ENCODE data around the gene PRM1. TPM values are rescaled to one million over a fixed set of nuclear protein-coding genes. Genes with fewer than 3 reads are reported as not detected.

The PRM1 gene
- total RNA-seq, 5 donors from 2014 or later (not counting 1 experiment from before 2014, with no cell fraction given), result not detected

- no peaks in the 10 kb centered on the region for H3K36me3 ChIP-seq (ENCODE audit: control insufficient read depth in 2 of 2, extremely low read depth in 1 of 2, insufficient read depth in 1 of 2, low read length in 1 of 2)
- Mint-ChIP-seq H3K9me3 (no peaks in the 10 kb centered on the region), H3K27me3 (no peaks in the 10 kb centered on the region), H3K4me1 (peaks cover 19 to 28% (median 26%) of the 10 kb centered on the region in 3 donors), H3K4me3 (no peak overlapping the region), H3K27ac (no peak overlapping the region), H3K36me3 (no peaks in the 10 kb centered on the region)
- ATAC-seq (replicated peaks in 1 of 4) (no peak), DNase-seq (no peak)
- H3K4me3 ChIP-seq (ENCODE audit: control insufficient read depth in 1 of 2, extremely low read depth in 1 of 2, low read length in 1 of 2), result no peak overlapping the region
- ChIA-PET CTCF (no interaction called here), POLR2A (no interaction called here)
- H3K27me3 ChIP-seq (replicated peaks in 1 of 2; ENCODE audit: control insufficient read depth in 2 of 2, extremely low read depth in 1 of 2, insufficient read depth in 2 of 2, low read length in 1 of 2), result peaks cover 0 to 13% of the 10 kb centered on the region in 2 experiments
- no peaks in the 10 kb centered on the region for H3K9me3 ChIP-seq
- 89% methylated on average over 2 of the region's 3 CpGs for WGBS (ENCODE audit: insufficient coverage)
- H3K27ac ChIP-seq (ENCODE audit: low read length), result no peak overlapping the region
- peaks cover 0 to 15% of the 10 kb centered on the region in 2 experiments for H3K4me1 ChIP-seq (ENCODE audit: control insufficient read depth in 1 of 2, extremely low read depth in 1 of 2, insufficient read depth in 2 of 2, low read length in 2 of 2)
These were observed 41.7 kb upstream of the PRM1 start for GRCh38 chr16:11322823-11323222.

DNA sequence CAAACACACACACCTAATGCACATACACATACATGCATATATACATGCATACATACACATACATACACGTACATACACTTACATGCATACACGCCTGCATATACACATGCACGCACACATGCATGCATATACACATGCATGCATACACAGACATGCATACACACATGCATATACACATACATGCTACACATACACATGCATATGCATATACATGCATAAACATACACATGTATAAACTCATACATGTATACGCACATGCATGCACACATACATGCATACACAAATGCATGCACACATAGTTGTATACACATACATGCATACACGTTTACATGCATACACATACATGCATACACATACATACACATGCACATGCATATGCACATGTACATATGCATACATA is 40.5 kb upstream of the PRM1 start:
- Histone ChIP-seq H3K9me3 (no peaks in the 10 kb centered on the region), H3K36me3 (ENCODE audit: control insufficient read depth in 2 of 2, extremely low read depth in 1 of 2, insufficient read depth in 1 of 2, low read length in 1 of 2) (no peaks in the 10 kb centered on the region), H3K27ac (ENCODE audit: low read length) (no peak overlapping the region), H3K27me3 (replicated peaks in 1 of 2; ENCODE audit: control insufficient read depth in 2 of 2, extremely low read depth in 1 of 2, insufficient read depth in 2 of 2, low read length in 1 of 2) (peaks cover 0 to 2% of the 10 kb centered on the region in 2 experiments), H3K4me1 (ENCODE audit: control insufficient read depth in 1 of 2, extremely low read depth in 1 of 2, insufficient read depth in 2 of 2, low read length in 2 of 2) (peaks cover 0 to 5% of the 10 kb centered on the region in 2 experiments), H3K4me3 (ENCODE audit: control insufficient read depth in 1 of 2, extremely low read depth in 1 of 2, low read length in 1 of 2) (no peak overlapping the region)
- ChIA-PET POLR2A (no interaction called here), CTCF (no interaction called here)
- DNase-seq, result no peak
- H3K9me3 Mint-ChIP-seq, result no peaks in the 10 kb centered on the region
- no peaks in the 10 kb centered on the region for H3K27me3 Mint-ChIP-seq
- ATAC-seq (replicated peaks in 1 of 4), result no peak
- no peak overlapping the region for H3K4me3 Mint-ChIP-seq
- H3K36me3 Mint-ChIP-seq, result no peaks in the 10 kb centered on the region
- 90% methylated on average over 5 of the region's 5 CpGs for WGBS (ENCODE audit: insufficient coverage)
- H3K4me1 Mint-ChIP-seq, result peaks cover 7 to 17% (median 14%) of the 10 kb centered on the region in 3 donors
- no peak overlapping the region for H3K27ac Mint-ChIP-seq

GRCh38 chr16:11320170-11320569 is 39.0 kb upstream of the PRM1 start:
- 85% methylated on average over 9 of the region's 10 CpGs for WGBS (ENCODE audit: insufficient coverage)
- POLR2A ChIA-PET, result no interaction called here
- CTCF ChIA-PET, result interaction anchor here in 1 of 2 donors (0.7 kb wide), 1 partner anchor 50 kb away, joined by 4 read pairs; no protein-coding TSS in a partner anchor

DNA sequence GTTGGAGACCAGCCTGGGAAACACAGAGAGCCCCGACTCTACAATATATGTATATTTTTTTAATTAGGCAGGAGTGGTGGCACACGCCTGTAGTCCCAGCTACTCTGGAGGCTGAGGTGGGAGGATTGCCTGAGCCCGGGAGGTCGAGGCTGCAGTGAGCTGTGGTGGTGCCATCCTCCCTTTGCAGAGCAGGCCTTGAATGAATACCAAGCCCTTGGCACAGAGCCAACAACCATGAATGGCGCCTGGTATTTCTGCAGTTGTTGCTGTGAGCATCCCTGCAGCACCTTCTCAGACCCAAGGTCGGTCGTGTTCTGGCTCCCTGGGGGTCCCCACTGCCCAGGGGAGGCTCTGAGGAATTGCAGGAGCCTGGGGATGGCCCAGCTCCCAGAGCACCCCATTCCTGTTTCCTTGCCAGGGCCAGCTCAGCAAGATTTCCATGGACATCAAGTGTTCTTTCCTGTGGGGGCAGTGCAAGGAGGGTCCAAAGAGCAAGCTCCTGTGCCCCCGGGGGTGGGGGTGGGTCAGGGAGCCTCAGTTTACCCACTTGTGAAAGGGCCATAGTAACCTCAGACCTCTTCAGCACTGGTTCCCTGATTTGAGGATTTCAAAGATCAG is 38.5 kb upstream of the PRM1 start:
- POLR2A ChIA-PET, result interaction anchor here in 1 of 2 donors (0.6 kb wide), 1 partner anchor 279 kb away, joined by 3 read pairs; no protein-coding TSS in a partner anchor
- H3K4me1 ChIP-seq (ENCODE audit: control insufficient read depth in 1 of 2, extremely low read depth in 1 of 2, insufficient read depth in 2 of 2, low read length in 2 of 2), result no peaks in the 10 kb centered on the region
- no peaks in the 10 kb centered on the region for H3K27me3 Mint-ChIP-seq

More at GRCh38 chr16:11320170-11320569, 39.0 kb upstream of the PRM1 start:
- no peaks in the 10 kb centered on the region for H3K27me3 ChIP-seq (replicated peaks in 1 of 2; ENCODE audit: control insufficient read depth in 2 of 2, extremely low read depth in 1 of 2, insufficient read depth in 2 of 2, low read length in 1 of 2)
- no peak overlapping the region for H3K4me3 Mint-ChIP-seq
- no peak overlapping the region for H3K27ac ChIP-seq (ENCODE audit: low read length)
- no peaks in the 10 kb centered on the region for H3K9me3 ChIP-seq
- no peak for DNase-seq
- ATAC-seq (replicated peaks in 1 of 4), result no peak
- no peak overlapping the region for H3K4me3 ChIP-seq (ENCODE audit: control insufficient read depth in 1 of 2, extremely low read depth in 1 of 2, low read length in 1 of 2)
- no peaks in the 10 kb centered on the region for H3K36me3 Mint-ChIP-seq
- no peaks in the 10 kb centered on the region for H3K27me3 Mint-ChIP-seq
- no peaks in the 10 kb centered on the region for H3K4me1 ChIP-seq (ENCODE audit: control insufficient read depth in 1 of 2, extremely low read depth in 1 of 2, insufficient read depth in 2 of 2, low read length in 2 of 2)
- H3K4me1 Mint-ChIP-seq, result peaks cover 4 to 7% (median 6%) of the 10 kb centered on the region in 3 donors
- H3K27ac Mint-ChIP-seq, result no peak overlapping the region
- H3K36me3 ChIP-seq (ENCODE audit: control insufficient read depth in 2 of 2, extremely low read depth in 1 of 2, insufficient read depth in 1 of 2, low read length in 1 of 2), result no peaks in the 10 kb centered on the region
- H3K9me3 Mint-ChIP-seq, result no peaks in the 10 kb centered on the region

DNA sequence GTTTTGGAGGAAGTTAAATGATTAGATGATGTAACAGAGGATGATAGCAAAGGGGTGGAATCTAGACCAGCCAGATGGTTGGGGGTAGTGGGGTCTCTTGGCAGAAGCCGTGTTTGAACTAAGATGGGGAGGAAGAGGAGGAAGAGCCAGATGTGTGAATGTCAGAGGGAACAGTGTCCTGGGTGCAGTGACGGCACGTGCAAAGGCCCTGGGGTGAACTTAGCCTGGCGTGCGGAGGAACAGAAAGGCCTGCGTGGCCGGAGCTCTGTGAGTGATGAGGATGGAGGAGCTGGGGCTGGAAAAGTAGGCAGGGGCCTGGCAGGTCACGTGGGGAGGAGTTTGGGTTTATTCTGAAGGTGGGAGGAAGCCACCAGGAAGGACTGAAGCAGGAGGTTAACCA is 37.7 kb upstream of the PRM1 start:
- CTCF ChIA-PET, result no interaction called here
- POLR2A ChIA-PET, result no interaction called here

More for the DNA sequence above, 38.5 kb upstream of the PRM1 start:
- Mint-ChIP-seq H3K4me1 (peaks cover 0 to 2% (median 1%) of the 10 kb centered on the region in 3 donors), H3K4me3 (no peak overlapping the region), H3K27ac (no peak overlapping the region), H3K36me3 (no peaks in the 10 kb centered on the region), H3K9me3 (no peaks in the 10 kb centered on the region)
- WGBS (ENCODE audit: insufficient coverage), result 52% methylated on average over 6 of the region's 8 CpGs
- ATAC-seq (replicated peaks in 1 of 4), result no peak
- H3K4me3 ChIP-seq (ENCODE audit: control insufficient read depth in 1 of 2, extremely low read depth in 1 of 2, low read length in 1 of 2), result no peak overlapping the region
- no peaks in the 10 kb centered on the region for H3K9me3 ChIP-seq
- no peak for DNase-seq
- H3K36me3 ChIP-seq (ENCODE audit: control insufficient read depth in 2 of 2, extremely low read depth in 1 of 2, insufficient read depth in 1 of 2, low read length in 1 of 2), result no peaks in the 10 kb centered on the region
- no peaks in the 10 kb centered on the region for H3K27me3 ChIP-seq (replicated peaks in 1 of 2; ENCODE audit: control insufficient read depth in 2 of 2, extremely low read depth in 1 of 2, insufficient read depth in 2 of 2, low read length in 1 of 2)
- CTCF ChIA-PET, result no interaction called here
- no peak overlapping the region for H3K27ac ChIP-seq (ENCODE audit: low read length)

GRCh38 chr16:11316331-11317015 is 35.3 kb upstream of the PRM1 start:
- H3K36me3 Mint-ChIP-seq, result no peaks in the 10 kb centered on the region
- ChIA-PET CTCF (no interaction called here), POLR2A (interaction anchor here in 1 of 2 donors (0.6 kb wide), 1 partner anchor 33 kb away, joined by 13 read pairs; no protein-coding TSS in a partner anchor)
- Histone ChIP-seq H3K9me3 (no peaks in the 10 kb centered on the region), H3K36me3 (ENCODE audit: control insufficient read depth in 2 of 2, extremely low read depth in 1 of 2, insufficient read depth in 1 of 2, low read length in 1 of 2) (no peaks in the 10 kb centered on the region), H3K4me3 (ENCODE audit: control insufficient read depth in 1 of 2, extremely low read depth in 1 of 2, low read length in 1 of 2) (no peak overlapping the region), H3K27ac (ENCODE audit: low read length) (no peak overlapping the region), H3K27me3 (replicated peaks in 1 of 2; ENCODE audit: control insufficient read depth in 2 of 2, extremely low read depth in 1 of 2, insufficient read depth in 2 of 2, low read length in 1 of 2) (no peaks in the 10 kb centered on the region), H3K4me1 (ENCODE audit: control insufficient read depth in 1 of 2, extremely low read depth in 1 of 2, insufficient read depth in 2 of 2, low read length in 2 of 2) (peaks cover 11 to 17% of the 10 kb centered on the region in 2 experiments)
- H3K4me3 Mint-ChIP-seq, result no peak overlapping the region
- WGBS (ENCODE audit: insufficient coverage), result 93% methylated on average over 17 of the region's 23 CpGs
- ATAC-seq (replicated peaks in 1 of 4), result no peak
- no peak for DNase-seq
- no peaks in the 10 kb centered on the region for H3K27me3 Mint-ChIP-seq
- no peaks in the 10 kb centered on the region for H3K9me3 Mint-ChIP-seq
- H3K4me1 Mint-ChIP-seq, result peaks cover 16 to 24% (median 24%) of the 10 kb centered on the region in 3 donors
- H3K27ac Mint-ChIP-seq, result peak overlapping the region in 1 of 2 donors; percentile 17

More for the DNA sequence above, 37.7 kb upstream of the PRM1 start:
- Histone ChIP-seq H3K36me3 (ENCODE audit: control insufficient read depth in 2 of 2, extremely low read depth in 1 of 2, insufficient read depth in 1 of 2, low read length in 1 of 2) (no peaks in the 10 kb centered on the region), H3K27ac (ENCODE audit: low read length) (no peak overlapping the region), H3K27me3 (replicated peaks in 1 of 2; ENCODE audit: control insufficient read depth in 2 of 2, extremely low read depth in 1 of 2, insufficient read depth in 2 of 2, low read length in 1 of 2) (no peaks in the 10 kb centered on the region), H3K9me3 (no peaks in the 10 kb centered on the region), H3K4me1 (ENCODE audit: control insufficient read depth in 1 of 2, extremely low read depth in 1 of 2, insufficient read depth in 2 of 2, low read length in 2 of 2) (no peaks in the 10 kb centered on the region), H3K4me3 (ENCODE audit: control insufficient read depth in 1 of 2, extremely low read depth in 1 of 2, low read length in 1 of 2) (no peak overlapping the region)
- 91% methylated on average over 8 of the region's 8 CpGs for WGBS (ENCODE audit: insufficient coverage)
- H3K4me3 Mint-ChIP-seq, result no peak overlapping the region
- no peak overlapping the region for H3K27ac Mint-ChIP-seq
- H3K36me3 Mint-ChIP-seq, result no peaks in the 10 kb centered on the region
- ATAC-seq (replicated peaks in 1 of 4), result no peak
- no peak for DNase-seq
- H3K4me1 Mint-ChIP-seq, result peaks cover 0 to 4% (median 2%) of the 10 kb centered on the region in 3 donors
- no peaks in the 10 kb centered on the region for H3K9me3 Mint-ChIP-seq
- no peaks in the 10 kb centered on the region for H3K27me3 Mint-ChIP-seq
